Superior temporal gyrus (tissue), 1 donor: ENCODE data around the gene ADRA2A.

Experiments used
- DNase-seq: peaks from one replicate; pipeline ENCODE4 v3.0.0-alpha.2; 2016; ENCODE audit errors: extremely low spot score

Gene ADRA2A

DNA sequence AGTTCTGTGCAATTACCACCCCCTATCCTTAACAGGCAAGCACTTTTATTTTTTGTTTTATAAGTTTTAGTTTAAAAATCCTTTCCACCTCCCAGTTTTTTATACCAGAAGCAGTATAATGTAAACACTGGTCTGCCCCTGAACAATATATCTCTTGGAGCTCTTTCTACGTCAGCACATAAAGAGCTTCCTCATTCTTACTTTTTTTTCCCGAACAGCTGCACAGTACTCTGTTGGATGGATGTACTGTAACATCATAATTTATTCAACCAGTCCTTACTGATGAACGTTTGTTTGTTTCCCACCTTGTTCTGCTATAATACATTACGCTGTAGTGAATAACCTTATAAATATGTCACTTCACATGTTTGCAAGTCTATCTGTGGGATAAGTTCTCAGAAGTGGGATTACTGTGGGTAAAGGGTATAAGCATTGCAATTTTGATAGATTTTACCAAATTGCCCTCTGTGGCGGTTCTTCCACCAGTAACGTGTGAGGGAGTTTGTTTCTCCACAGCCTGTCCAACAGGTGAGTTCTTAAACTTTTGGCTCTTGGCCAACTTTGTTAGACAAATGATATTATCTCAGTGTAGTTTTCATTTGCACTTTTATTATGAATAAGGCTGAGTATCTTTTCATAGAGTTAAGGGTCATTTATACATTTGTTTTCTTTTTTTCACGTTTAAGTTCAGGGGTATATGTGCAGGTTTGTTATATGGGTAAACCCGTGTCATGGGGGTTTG lies 32.8 kb downstream of the ADRA2A start:
- DNase-seq: no peak

- no peak for DNase-seq
Measured at GRCh38 chr10:111110771-111111170, 33.9 kb downstream of the ADRA2A start.

DNA sequence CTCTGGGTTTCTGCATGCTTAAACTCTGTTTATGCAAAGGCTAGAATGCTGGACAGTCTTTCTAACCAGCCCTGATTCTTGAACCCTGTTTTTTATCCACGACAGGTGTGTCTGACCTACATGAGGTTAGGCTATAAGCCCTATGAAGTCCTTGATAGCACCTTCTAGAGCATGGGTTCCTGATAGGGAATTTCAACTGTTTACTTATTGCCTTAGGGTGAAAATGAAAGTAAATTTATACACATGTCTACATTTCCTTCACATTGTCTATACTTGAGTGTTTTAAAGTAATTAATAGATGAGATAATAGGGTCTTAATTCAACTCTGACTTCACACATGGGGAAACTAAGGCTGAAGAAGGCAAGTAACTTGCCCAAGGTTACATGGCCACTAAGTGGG lies 35.5 kb downstream of the ADRA2A start:
- DNase-seq: no peak

DNA sequence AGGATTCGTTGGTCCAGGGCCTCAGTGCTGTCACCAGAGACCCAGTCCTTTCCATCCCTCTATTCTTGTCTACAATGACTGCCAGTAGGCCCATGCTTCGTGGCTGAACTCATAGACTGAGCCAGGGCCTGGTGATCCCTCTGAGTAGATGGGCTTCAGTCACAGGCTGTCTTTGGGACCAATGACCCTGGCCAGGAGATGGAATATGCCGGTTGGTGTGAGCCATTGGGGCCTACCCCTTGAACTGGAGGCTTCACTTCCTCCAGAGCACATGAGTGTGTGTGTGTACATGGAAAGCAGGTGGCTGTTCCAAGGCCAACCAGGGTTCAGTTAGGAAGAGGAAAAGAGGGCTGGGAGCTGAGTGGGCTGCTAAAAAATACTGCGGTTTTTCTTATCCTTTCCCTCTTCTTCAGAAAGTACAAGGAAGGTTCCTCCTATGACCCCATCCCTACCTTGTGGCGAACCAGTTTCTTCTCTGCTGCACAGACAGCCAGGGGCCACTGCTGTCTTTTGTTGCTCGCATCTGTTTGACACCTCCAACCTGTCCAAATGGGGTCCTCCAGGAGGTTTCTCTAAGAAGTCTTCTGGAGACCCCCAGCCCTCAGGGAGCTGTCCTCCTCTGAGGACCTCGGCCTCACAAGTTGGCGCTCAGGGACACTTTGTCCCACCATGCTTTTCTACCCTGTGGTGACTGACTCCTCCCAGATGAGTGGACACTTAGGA lies 36.6 kb downstream of the ADRA2A start:
- no peak for DNase-seq

DNA sequence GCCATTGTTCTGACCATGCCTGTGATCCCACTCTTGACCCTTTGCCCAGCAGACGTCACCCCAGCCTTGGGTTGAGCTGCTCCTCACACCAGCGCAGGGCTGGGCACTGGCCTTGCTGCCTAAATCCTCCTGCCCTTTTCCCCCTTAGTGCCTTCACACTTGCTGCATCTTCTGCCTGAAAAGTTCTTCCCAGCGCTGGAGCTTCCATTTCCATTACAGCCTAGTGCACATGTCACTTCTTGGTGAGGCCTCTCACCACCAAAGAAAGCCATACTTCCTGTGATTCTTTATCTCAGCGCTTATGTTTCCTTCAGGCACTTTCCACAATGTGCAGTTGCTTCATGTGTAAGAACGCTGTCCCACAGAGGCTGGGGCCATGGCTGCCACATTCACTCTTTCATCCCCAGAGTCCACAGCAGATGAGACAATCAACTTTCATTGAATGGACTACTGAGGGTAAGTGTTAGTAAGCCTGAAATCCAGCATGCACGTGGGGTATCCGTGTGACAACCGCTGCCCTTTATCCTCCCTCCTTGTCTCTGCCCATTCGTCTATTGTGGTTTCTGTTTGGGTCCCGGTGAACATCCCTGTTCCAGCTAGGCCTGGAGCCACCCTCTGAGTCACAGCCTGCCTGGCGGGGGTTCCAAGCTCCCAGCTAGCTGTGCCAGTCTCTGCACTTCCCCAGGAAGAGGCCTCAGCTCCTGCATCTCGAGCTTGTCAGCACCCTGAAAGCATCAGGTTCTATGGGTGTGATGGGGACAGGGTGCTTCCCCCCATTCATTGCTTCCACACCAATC lies 37.3 kb downstream of the ADRA2A start:
- no peak for DNase-seq

DNA sequence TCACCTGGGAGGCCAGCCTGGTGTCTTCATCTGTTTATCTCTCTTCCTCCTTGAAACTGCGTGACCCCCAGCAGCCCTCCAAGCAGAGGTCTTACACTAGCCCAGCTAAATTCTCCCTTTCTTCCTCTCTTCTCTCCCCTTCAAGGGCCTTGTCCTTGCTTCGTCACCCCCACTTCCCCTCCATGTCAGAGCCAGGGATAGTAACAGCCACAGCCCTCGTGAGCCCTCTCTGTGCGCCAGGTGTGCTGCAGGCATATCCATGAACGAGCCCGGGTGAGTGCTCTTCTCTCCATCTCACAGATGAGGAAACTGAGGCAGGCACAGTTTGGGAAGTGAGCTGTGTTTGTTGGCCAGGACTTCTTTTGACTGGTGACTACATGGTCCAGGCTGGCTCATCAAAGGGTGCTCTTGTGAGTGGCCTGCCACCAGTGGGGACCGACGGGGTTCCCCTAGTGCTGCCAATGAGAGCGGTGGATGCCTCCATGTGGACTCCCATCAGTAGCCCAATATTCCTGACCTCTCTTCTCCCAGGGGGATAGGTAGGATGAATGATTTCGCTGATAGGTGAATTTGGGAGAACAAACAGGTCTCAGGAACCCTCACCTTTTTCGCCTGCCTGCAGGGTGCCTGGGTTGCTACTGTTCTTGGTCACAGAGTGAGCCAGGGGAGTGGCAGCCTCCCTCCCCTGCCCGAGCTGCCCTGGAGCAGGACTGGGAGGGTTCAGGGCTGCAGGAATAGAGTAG lies 38.1 kb downstream of the ADRA2A start:
- no peak for DNase-seq

- DNase-seq: no peak
Measured at GRCh38 chr10:111116211-111116610, 39.4 kb downstream of the ADRA2A start.

GRCh38 chr10:111116762-111117445 lies 40.1 kb downstream of the ADRA2A start:
- no peak for DNase-seq

DNA sequence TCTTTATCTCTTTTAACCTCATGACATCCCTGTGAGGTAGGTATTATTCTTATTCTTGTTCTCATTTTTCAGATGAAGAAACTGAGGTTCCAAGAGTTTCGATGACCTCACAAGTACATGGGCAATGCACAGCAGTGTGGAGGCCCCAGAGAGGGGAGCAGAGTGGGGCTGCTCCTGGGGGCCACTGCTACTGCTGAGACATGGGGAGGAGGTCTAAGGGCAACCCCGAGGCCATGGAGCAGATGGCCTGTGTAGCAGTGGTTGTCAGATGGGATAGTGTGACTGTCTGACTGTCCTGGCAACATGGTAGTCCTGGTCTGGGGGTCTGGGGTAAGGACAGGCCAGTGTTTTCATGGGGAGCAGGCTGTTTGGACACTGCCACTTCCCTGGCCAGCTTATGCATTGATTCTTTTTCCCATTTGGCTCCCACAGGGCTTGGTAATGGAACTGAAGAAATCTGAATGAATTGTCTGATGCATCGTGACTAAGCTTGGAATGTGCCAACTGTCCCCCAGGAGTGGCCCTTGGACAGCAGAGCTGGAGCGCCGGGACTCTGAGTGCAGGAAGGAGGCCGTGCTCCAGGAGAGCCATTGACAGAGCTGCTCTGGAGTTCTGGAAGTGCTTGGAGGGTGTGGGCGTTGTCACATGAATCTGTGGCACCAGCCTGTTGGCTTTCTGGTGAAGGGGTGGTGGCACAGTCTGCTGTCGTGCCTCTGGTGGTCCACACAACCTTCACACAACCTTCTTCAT lies 40.9 kb downstream of the ADRA2A start:
- no peak for DNase-seq

DNA sequence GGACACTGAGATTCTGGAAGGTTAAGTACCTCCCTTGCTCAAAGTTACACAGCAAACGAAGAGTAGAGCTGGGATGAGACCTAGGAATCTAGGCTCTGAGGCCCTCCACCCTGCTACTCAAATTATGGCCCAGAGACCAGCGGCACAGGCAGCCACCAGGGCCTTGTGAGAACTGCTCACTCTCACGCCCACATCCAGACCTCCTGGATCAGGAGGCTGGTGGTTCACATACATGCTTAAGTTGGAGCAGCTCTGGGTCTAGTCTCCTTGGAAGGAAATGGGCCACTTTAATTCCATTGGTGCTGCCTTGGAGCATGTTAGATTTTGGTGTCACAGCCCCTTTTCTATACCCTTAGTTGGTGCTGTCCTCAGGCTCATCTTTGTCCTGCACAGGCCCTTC lies 41.9 kb downstream of the ADRA2A start:
- DNase-seq: no peak

DNA sequence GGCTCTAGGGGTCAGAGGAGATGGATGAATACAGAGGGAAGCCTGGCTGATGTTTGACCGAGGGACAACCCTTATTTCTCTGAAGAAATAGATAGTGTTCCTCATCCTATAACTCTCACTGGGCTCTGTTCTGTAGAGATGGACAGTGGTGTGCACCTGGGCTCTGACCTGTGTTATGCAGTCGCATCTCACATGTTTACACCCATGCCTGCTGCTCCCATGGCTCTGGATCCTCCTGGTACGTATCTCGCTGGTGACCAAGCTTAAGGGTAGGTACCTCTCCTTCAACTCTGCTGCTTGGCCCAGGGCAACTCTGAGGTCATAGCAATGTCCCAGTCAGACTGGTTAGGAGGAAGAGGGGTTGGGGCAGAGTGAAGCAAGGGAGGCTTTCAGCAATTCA lies 42.8 kb downstream of the ADRA2A start:
- no peak for DNase-seq

DNA sequence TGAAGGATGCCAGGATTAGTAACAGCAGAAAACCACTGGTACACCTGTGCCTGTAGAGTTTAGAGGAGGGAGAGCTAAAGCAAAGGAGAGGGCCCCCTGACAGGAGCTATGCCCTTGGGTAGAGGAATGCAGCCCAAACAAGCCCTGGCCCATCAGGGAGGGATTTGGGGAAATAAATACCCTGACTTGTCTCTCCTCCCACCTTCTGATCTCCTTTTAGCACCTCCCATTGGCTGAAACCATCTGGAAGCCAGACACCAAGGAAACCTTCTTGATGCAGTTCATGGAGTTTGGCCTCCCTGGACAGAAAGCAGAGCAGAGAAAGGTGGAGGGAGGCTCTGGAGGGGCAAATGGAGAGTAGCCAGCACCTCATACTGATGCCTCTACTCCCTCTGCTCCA lies 45.3 kb downstream of the ADRA2A start:
- no peak for DNase-seq

- DNase-seq: no peak
Measured at GRCh38 chr10:111123883-111124282, 47.1 kb downstream of the ADRA2A start.

- DNase-seq: no peak
Measured at GRCh38 chr10:111125102-111125501, 48.3 kb downstream of the ADRA2A start.

GRCh38 chr10:111126077-111126476 lies 49.2 kb downstream of the ADRA2A start:
- DNase-seq: no peak

DNA sequence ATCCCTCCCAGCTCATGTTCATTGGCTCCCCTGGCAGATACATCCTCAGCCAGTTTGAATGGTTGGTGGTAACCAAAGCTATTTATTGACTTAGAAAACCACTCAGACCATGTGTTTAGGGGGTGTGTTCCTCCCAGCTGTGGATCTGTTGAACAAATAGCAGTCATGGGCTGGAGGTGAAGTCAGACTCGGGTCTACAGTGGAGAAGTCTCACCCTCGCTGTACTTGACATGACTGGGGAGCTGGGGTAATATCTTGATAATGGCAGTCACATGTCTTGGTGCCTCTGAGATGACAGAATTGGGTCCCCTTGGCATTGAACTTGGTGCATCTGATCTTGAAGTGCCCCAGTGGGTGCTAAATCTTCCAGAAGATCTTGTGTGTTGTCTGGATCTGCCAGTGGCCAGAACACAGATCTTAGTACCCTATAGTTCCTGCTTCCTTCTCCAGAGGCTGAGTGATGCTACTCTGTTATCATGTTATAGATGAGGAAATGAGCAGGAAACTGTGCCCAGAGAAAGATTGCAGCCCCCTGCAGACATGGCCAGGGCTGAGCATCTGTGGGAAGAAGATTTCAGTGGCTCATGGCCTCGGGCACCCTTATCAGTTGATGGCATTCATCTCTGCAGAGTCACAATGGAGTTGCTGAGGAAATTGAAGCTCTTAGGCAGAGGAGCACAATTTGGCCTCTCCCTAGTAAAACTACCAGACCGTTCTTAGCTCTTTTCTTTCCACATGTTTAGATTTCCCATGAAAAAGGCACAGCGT lies 50.4 kb downstream of the ADRA2A start:
- DNase-seq: no peak

DNA sequence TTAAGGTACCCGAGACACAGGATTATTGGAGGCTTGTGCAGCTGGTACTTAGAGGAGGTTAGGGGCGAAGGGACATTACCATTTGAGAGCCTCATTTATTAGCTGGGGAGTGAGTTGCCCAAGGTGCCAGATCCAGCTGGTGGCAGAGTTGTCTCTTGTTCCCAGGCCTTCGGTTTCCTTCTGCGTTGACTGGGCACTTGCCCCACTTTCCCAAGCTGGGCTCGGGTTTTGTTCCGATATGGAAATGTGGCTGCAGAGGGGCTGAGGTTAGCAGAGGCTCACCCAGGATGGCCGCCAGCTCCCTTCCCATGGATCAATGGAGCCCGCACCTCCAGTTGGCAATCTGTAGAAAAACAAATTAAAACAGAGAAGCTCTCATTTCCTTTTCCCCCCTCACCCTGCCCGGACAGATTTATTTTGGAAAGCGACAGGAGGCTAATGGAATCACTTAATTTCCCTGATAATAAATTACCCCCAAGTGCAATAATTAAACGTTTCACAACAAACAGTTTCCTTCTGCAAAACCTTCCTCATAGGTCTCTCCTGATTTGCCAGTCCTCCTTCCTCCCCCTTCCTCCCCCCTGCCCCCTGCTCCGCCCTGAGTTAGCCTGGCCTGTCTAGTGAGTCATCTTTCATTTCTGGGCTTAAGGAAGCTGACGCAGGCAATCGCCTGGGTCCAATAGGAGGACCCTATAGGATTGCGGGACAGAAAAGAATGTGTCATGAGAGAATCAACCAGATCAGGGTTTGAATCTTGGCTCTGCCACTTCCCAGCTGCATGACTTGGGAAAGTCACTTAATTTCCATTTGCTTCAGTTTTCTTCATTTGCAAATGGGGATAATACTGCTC lies 51.7 kb downstream of the ADRA2A start:
- DNase-seq: no peak

- DNase-seq: no peak
Measured at GRCh38 chr10:111129363-111129762, 52.5 kb downstream of the ADRA2A start.

- DNase-seq: no peak
Measured at GRCh38 chr10:111130471-111130870, 53.6 kb downstream of the ADRA2A start.
